IMR-90 (cell line): Measurements from ENCODE around the gene MT1X. TPM values are rescaled to one million over a fixed set of nuclear protein-coding genes. Genes with fewer than 3 reads are reported as not detected.

Experiments
- ATAC-seq: fragments of 200-7000 bp; cut with Tn5 transposase; 2 replicates; pipeline ENCODE4 v1.9.1; 2020; ENCODE audit warnings: low read depth, mild to moderate bottlenecking, moderate library complexity
- BruUV-seq: library from RNA; stranded (reverse); fragments of 400-500 nt; replicated peaks from 2 replicates; lab custom pipeline; 2021; lab: Mats Ljungman, UMichigan
- CTCF ChIA-PET: fragments of 300-600 bp; formaldehyde crosslinking; extraction: SDS; loops from one replicate; lab custom pipeline; 2021; ENCODE audit warnings: antibody characterized with exemption; lab: Yijun Ruan, JAX
- POLR2A ChIA-PET: fragments of 300-600 bp; sonication (Branson Sonifier 250); formaldehyde crosslinking; loops from one replicate; lab custom pipeline; 2022; ENCODE audit warnings: antibody characterized with exemption; ENCODE audit not compliant: unreplicated experiment; lab: Charles Lee
- DNase-seq: peaks from one replicate; pipeline ENCODE4 v3.0.0; 2013
- H2AFZ ChIP-seq: replicated peaks from 2 replicates; pipeline ENCODE3; 2013; ENCODE audit warnings: low read length, mild to moderate bottlenecking; ENCODE audit not compliant: poor library complexity
- H2AK5ac ChIP-seq: 2 replicates; pipeline ENCODE4 v1.6.1; 2013; ENCODE audit warnings: low read depth, low read length, inconsistent platforms
- H2AK9ac ChIP-seq: replicated peaks from 2 replicates; pipeline ENCODE3; 2013; ENCODE audit warnings: mild to moderate bottlenecking, low read depth, low read length, moderate library complexity; ENCODE audit not compliant: poor library complexity
- H2BK120ac ChIP-seq: 2 replicates; pipeline ENCODE4 v1.6.1; 2013; ENCODE audit warnings: low read depth, low read length, inconsistent platforms
- H2BK15ac ChIP-seq: 3 replicates; pipeline ENCODE4 v1.6.1; 2013; ENCODE audit warnings: low read depth, low read length, inconsistent platforms
- H2BK20ac ChIP-seq: 2 replicates; pipeline ENCODE4 v1.6.1; 2013; ENCODE audit warnings: low read depth, mild to moderate bottlenecking, inconsistent platforms, low read length, moderate library complexity
- H2BK5ac ChIP-seq: 2 replicates; pipeline ENCODE4 v1.6.1; 2013; ENCODE audit warnings: mild to moderate bottlenecking, low read depth, low read length, inconsistent platforms; ENCODE audit not compliant: poor library complexity, severe bottlenecking
- H3K14ac ChIP-seq: replicated peaks from 2 replicates; pipeline ENCODE4 v1.6.1; 2013; ENCODE audit warnings: low read depth, low read length, inconsistent platforms
- H3K18ac ChIP-seq: 2 replicates; pipeline ENCODE4 v1.6.1; 2013; ENCODE audit warnings: low read depth, low read length, control low read depth
- H3K23ac ChIP-seq: 2 replicates; pipeline ENCODE4 v1.6.1; 2013; ENCODE audit warnings: low read depth, low read length, inconsistent platforms
- H3K27ac ChIP-seq: 2 replicates; pipeline ENCODE4 v1.5.1; 2013; ENCODE audit warnings: mild to moderate bottlenecking, control low read depth, low read length; ENCODE audit not compliant: insufficient read depth
- H3K27me3 ChIP-seq: 2 replicates; pipeline ENCODE4 v1.6.1; 2013; ENCODE audit warnings: low read length; ENCODE audit not compliant: control insufficient read depth, insufficient read depth
- H3K36me3 ChIP-seq: 2 replicates; pipeline ENCODE4 v1.6.1; 2013; ENCODE audit warnings: low read length, mixed read lengths; ENCODE audit not compliant: control insufficient read depth, insufficient read depth
- H3K4ac ChIP-seq: 2 replicates; pipeline ENCODE4 v1.6.1; 2013; ENCODE audit warnings: low read depth, low read length, inconsistent platforms
- H3K4me1 ChIP-seq: 2 replicates; pipeline ENCODE4 v1.6.1; 2013; ENCODE audit warnings: low read length, mixed read lengths; ENCODE audit not compliant: control insufficient read depth, insufficient read depth
- H3K4me2 ChIP-seq: 2 replicates; pipeline ENCODE4 v1.6.1; 2013; ENCODE audit warnings: low read depth, mild to moderate bottlenecking, control low read depth, low read length, moderate library complexity
- H3K4me3 ChIP-seq: 2 replicates; pipeline ENCODE4 v1.5.1; 2013; ENCODE audit warnings: low read depth, mild to moderate bottlenecking, control low read depth, low read length, moderate library complexity; ENCODE audit not compliant: insufficient read depth
- H3K56ac ChIP-seq: 2 replicates; pipeline ENCODE4 v1.6.1; 2013; ENCODE audit warnings: low read length, inconsistent platforms; ENCODE audit not compliant: insufficient read depth; ENCODE audit errors: extremely low read depth
- H3K79me1 ChIP-seq, 2 experiments: 2 replicates each; pipeline ENCODE4 v1.6.1; 2013; ENCODE audit warnings: low read length in 2 of 2, inconsistent platforms in 1 of 2, low read depth in 1 of 2
- H3K9ac ChIP-seq: 2 replicates; pipeline ENCODE4 v1.6.1; 2013; ENCODE audit warnings: low read depth, low read length, control low read depth
- H3K9me1 ChIP-seq: 2 replicates; pipeline ENCODE4 v1.6.1; 2013; ENCODE audit warnings: low read length, inconsistent platforms; ENCODE audit not compliant: insufficient read depth
- H3K9me3 ChIP-seq: 2 replicates; pipeline ENCODE4 v1.6.1; 2013; ENCODE audit warnings: low read length; ENCODE audit not compliant: control insufficient read depth, insufficient read depth
- H4K20me1 ChIP-seq: 2 replicates; pipeline ENCODE4 v1.6.1; 2013; ENCODE audit warnings: low read length, inconsistent platforms; ENCODE audit not compliant: insufficient read depth
- H4K5ac ChIP-seq: 2 replicates; pipeline ENCODE4 v1.6.1; 2013; ENCODE audit warnings: mild to moderate bottlenecking, low read depth, low read length, control low read depth
- H4K8ac ChIP-seq, 2 experiments: 2 replicates each; pipeline ENCODE4 v1.6.1; 2013; ENCODE audit warnings: low read depth in 2 of 2, low read length in 2 of 2, control low read depth in 1 of 2, inconsistent platforms in 1 of 2
- H4K91ac ChIP-seq: 2 replicates; pipeline ENCODE4 v1.6.1; 2013; ENCODE audit warnings: low read depth, low read length, inconsistent platforms; ENCODE audit not compliant: insufficient read depth
- MAFK ChIP-seq: IDR thresholded peaks from 2 replicates; pipeline ENCODE4 v1.6.1; 2012; ENCODE audit warnings: low read depth, low read length, improper control_type of control experiment
- RCOR1 ChIP-seq: IDR thresholded peaks from 2 replicates; pipeline ENCODE4 v1.6.1; 2012; ENCODE audit warnings: mild to moderate bottlenecking, low read length, improper control_type of control experiment; ENCODE audit not compliant: insufficient replicate concordance
- RFX5 ChIP-seq: IDR thresholded peaks from 2 replicates; pipeline ENCODE4 v1.8.0; 2012; ENCODE audit warnings: low read depth, mild to moderate bottlenecking, low read length, moderate library complexity
- WGBS, 2 experiments: methylation state at CpG; one replicate each; pipeline versions ENCODE4 v1.1.5 to v1.1.7; 2013; ENCODE audit warnings: missing lambda C conversion rate in 2 of 2; ENCODE audit not compliant: insufficient read length in 1 of 2; ENCODE audit errors: extremely low coverage in 2 of 2; 5-methylcytosine and 5-hydroxymethylcytosine counted together
- dilution Hi-C: fragments of 300-500 bp; cut with HindIII; formaldehyde crosslinking; loops from one replicate; pipeline ENCODE4 v1.14.3; 2018; ENCODE audit warnings: low sequenced_read_pairs; ENCODE audit not compliant: unreplicated experiment
- in situ Hi-C: fragments of 300-500 bp; cut with MboI; formaldehyde crosslinking; loops from 3 replicates; pipeline ENCODE4 v1.14.3; 2019; ENCODE audit warnings: low sequenced_read_pairs, inconsistent platforms, mixed read lengths
- intact Hi-C: fragments of 100-400 bp; cut with micrococcal nuclease; formaldehyde crosslinking; loops from 2 replicates; pipeline ENCODE4 v1.10.0; 2022
- polyA plus RNA-seq, 3 experiments: library from polyadenylated mRNA; depleted of rRNA; stranded (reverse); fragments of >200 nt; gene quantifications; 2 replicates each; pipeline ENCODE4 v1.2.3, GENCODE V29; 2012; ENCODE audit warnings: low replicate concordance in 1 of 3
- total RNA-seq: library from RNA; depleted of rRNA; stranded (reverse); fragments of >200 nt; gene quantifications from 2 replicates; pipeline ENCODE4 v1.2.3, GENCODE V29; 2012
- TF ChIP-seq, protein P1 (sequence below): fragments of 150-350 bp; IDR thresholded peaks from 2 replicates; pipeline ENCODE4 v1.6.1; 2016; ENCODE audit warnings: low read depth, mild to moderate bottlenecking, low read length, moderate library complexity, borderline replicate concordance

MT1X gene
- total and polyA plus RNA-seq, 2 of the 4 experiments (the other 2 are of a cell fraction): 5.6 to 170 TPM

DNA sequence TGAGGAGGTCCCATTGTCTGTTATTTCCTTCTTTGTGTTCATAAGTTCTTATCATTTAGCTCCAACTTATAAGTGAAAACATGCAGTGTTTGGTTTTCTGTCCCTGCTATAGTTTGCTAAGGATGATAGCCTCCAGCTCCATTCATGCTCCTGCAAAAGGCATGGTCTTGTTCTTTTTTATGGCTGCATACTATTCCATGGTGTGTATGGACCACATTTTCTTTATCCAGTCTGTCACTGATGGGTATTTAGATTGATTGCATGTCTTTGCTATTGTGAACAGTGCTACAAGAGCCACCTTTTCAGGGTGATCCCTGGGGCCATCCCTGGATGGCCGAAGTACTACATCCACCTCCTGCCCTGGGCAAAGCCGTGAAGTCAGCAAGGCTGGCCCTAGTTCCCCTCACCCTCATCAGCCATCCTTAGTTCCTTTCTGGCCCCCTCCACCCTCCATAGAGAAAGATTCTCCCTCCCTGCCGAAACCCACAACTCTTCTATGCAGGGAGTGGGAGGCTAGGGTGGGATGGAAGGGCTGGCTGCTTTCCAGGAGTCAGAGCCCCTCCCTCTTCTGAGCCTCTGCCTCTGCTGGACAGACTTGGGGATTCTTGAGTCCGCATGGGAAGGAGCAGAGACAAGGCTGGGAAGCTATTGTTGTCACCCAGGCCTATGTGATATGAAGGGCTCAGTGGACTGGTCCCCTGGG lies 8.3 kb downstream of the MT1X start:
- no peak overlapping the region for H3K4me3 ChIP-seq
- no peak overlapping the region for H4K5ac ChIP-seq
- CTCF ChIA-PET: no interaction called here
- dilution Hi-C loops: no loop called here
- H3K4ac ChIP-seq: no peak overlapping the region
- no peak overlapping the region for H2BK20ac ChIP-seq
- ATAC-seq: no peak
- no peak overlapping the region for H2AK9ac ChIP-seq
- H3K56ac ChIP-seq: no peak overlapping the region
- no peak for DNase-seq
- no peak overlapping the region for H2BK5ac ChIP-seq
- no peaks in the 10 kb centered on the region for H3K27me3 ChIP-seq
- no peak overlapping the region for H4K91ac ChIP-seq
- no TSS peak for BruUV-seq
- no peaks in the 10 kb centered on the region for H3K79me1 ChIP-seq
- no peaks in the 10 kb centered on the region for H4K20me1 ChIP-seq
- TF ChIP-seq MAFK: no peak
- no peak for TF ChIP-seq RFX5
- TF ChIP-seq, protein P1, sequence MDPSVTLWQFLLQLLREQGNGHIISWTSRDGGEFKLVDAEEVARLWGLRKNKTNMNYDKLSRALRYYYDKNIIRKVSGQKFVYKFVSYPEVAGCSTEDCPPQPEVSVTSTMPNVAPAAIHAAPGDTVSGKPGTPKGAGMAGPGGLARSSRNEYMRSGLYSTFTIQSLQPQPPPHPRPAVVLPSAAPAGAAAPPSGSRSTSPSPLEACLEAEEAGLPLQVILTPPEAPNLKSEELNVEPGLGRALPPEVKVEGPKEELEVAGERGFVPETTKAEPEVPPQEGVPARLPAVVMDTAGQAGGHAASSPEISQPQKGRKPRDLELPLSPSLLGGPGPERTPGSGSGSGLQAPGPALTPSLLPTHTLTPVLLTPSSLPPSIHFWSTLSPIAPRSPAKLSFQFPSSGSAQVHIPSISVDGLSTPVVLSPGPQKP: no peak
- TF ChIP-seq RCOR1: no peak
- H4K8ac ChIP-seq: no peak overlapping the region
- no peak overlapping the region for H3K4me2 ChIP-seq
- no peak overlapping the region for H2BK15ac ChIP-seq
- H2AFZ ChIP-seq: peak overlapping the region; percentile 60
- no peaks in the 10 kb centered on the region for H3K36me3 ChIP-seq
- no peak overlapping the region for H3K27ac ChIP-seq
- no peak overlapping the region for H2BK120ac ChIP-seq
- H3K9ac ChIP-seq: no peak overlapping the region
- in situ Hi-C loops: loop anchor here (10.0 kb wide), 1 partner anchor 206 kb away; no protein-coding TSS in a partner anchor
- no peak overlapping the region for H3K18ac ChIP-seq
- no peak overlapping the region for H2AK5ac ChIP-seq
- H3K14ac ChIP-seq: no peak overlapping the region
- H3K23ac ChIP-seq: no peak overlapping the region
- H3K9me3 ChIP-seq: peaks cover 3% of the 10 kb centered on the region; the same call in 1 of the 2 replicates
- no CpG with 5 or more reads among the region's 4 CpGs for WGBS, 2 experiments
- POLR2A ChIA-PET: interaction anchor here (0.5 kb wide), 1 partner anchor 85 kb away, joined by 5 read pairs; no protein-coding TSS in a partner anchor
- H3K4me1 ChIP-seq: no peaks in the 10 kb centered on the region
- peaks cover 3% of the 10 kb centered on the region; the same call in 1 of the 2 replicates for H3K9me1 ChIP-seq
- intact Hi-C loops: no loop called here
